ENCODE data around the gene SNRNP40.

SNRNP40 gene

GRCh38 chr1:31299365-31299764 lies 2.8 kb upstream of the SNRNP40 start:
- no peak for TF ChIP-seq ZFP30 (CRISPR knock-in tag; IDR thresholded peaks at IDR 0.05)
- no peak for TF ChIP-seq SNAI2 (CRISPR knock-in tag; IDR thresholded peaks at IDR 0.05)
- TF ChIP-seq PPARA (CRISPR knock-in tag; IDR thresholded peaks at IDR 0.05; ENCODE audit: borderline replicate concordance): no peak
- no peak for TF ChIP-seq CSDC2 (CRISPR knock-in tag; IDR thresholded peaks at IDR 0.05)
- no peak for TF ChIP-seq TSHZ2 (CRISPR knock-in tag; IDR thresholded peaks at IDR 0.05)
- no peak for TF ChIP-seq TCF4 (CRISPR knock-in tag; IDR thresholded peaks at IDR 0.05; ENCODE audit: borderline replicate concordance)
- no peak for TF ChIP-seq OSR1 (CRISPR knock-in tag; IDR thresholded peaks at IDR 0.05)
- TF ChIP-seq ESRRG (CRISPR knock-in tag; IDR thresholded peaks at IDR 0.05): no peak
- TF ChIP-seq ZNF8 (CRISPR knock-in tag; IDR thresholded peaks at IDR 0.05): no peak
- no peak for TF ChIP-seq GLIS3 (CRISPR knock-in tag; IDR thresholded peaks at IDR 0.05)
- no peak for TF ChIP-seq PATZ1 (CRISPR knock-in tag; IDR thresholded peaks at IDR 0.05; ENCODE audit: borderline replicate concordance)
- TF ChIP-seq ZFP3 (CRISPR knock-in tag; IDR thresholded peaks at IDR 0.05): no peak
- no peak for TF ChIP-seq TOX (CRISPR knock-in tag; IDR thresholded peaks at IDR 0.05; ENCODE audit: borderline replicate concordance)
- no peak for TF ChIP-seq BACH2 (CRISPR knock-in tag; IDR thresholded peaks at IDR 0.05; ENCODE audit: borderline replicate concordance)
- TF ChIP-seq RARB (CRISPR knock-in tag; IDR thresholded peaks at IDR 0.05): no peak
- TF ChIP-seq CSRNP3 (CRISPR knock-in tag; IDR thresholded peaks at IDR 0.05): no peak
- no peak for ATAC-seq

- no peak for TF ChIP-seq ZNF70 (CRISPR knock-in tag; IDR thresholded peaks at IDR 0.05)
- no peak for TF ChIP-seq RARB (CRISPR knock-in tag; IDR thresholded peaks at IDR 0.05)
- no peak for TF ChIP-seq OSR1 (CRISPR knock-in tag; IDR thresholded peaks at IDR 0.05)
- no peak for TF ChIP-seq ZFP30 (CRISPR knock-in tag; IDR thresholded peaks at IDR 0.05)
- no peak for TF ChIP-seq TSHZ2 (CRISPR knock-in tag; IDR thresholded peaks at IDR 0.05)
- TF ChIP-seq ZNF8 (CRISPR knock-in tag; IDR thresholded peaks at IDR 0.05): no peak
- TF ChIP-seq ARNTL (CRISPR knock-in tag; IDR thresholded peaks at IDR 0.05; ENCODE audit: borderline replicate concordance, low read depth): no peak
- TF ChIP-seq ZNF565 (CRISPR knock-in tag; conservative IDR thresholded peaks at IDR 0.05; ENCODE audit: low read depth): no peak
- TF ChIP-seq GLIS3 (CRISPR knock-in tag; IDR thresholded peaks at IDR 0.05): no peak
- no peak for TF ChIP-seq ZFP3 (CRISPR knock-in tag; IDR thresholded peaks at IDR 0.05)
- ATAC-seq: peak; percentile 20
These were observed 974 bp upstream of the SNRNP40 start for GRCh38 chr1:31297277-31298247.

GRCh38 chr1:31295874-31296485 lies 608 bp downstream of the SNRNP40 start:
- peak; percentile 5; the same call in 1 of the 3 replicates for ATAC-seq
- TF ChIP-seq SNAI2 (CRISPR knock-in tag; IDR thresholded peaks at IDR 0.05) (no peak), CSRNP3 (CRISPR knock-in tag; IDR thresholded peaks at IDR 0.05) (no peak), TSHZ2 (CRISPR knock-in tag; IDR thresholded peaks at IDR 0.05) (no peak), ESRRG (CRISPR knock-in tag; IDR thresholded peaks at IDR 0.05) (no peak), OSR1 (CRISPR knock-in tag; IDR thresholded peaks at IDR 0.05) (no peak), GLIS3 (CRISPR knock-in tag; IDR thresholded peaks at IDR 0.05) (no peak), RARB (CRISPR knock-in tag; IDR thresholded peaks at IDR 0.05) (no peak)

Measured in SK-N-SH treated with all-trans-retinoic acid at 6 μM for 48 hours (cell line).